GM21529 (cell line): ENCODE results near the gene ADCY6.

Experiments
- ATAC-seq: cut with Tn5 transposase; IDR thresholded peaks from one replicate; pipeline ENCODE4 v1.9.1; 2021; ENCODE audit not compliant: unreplicated experiment

ADCY6 gene

DNA sequence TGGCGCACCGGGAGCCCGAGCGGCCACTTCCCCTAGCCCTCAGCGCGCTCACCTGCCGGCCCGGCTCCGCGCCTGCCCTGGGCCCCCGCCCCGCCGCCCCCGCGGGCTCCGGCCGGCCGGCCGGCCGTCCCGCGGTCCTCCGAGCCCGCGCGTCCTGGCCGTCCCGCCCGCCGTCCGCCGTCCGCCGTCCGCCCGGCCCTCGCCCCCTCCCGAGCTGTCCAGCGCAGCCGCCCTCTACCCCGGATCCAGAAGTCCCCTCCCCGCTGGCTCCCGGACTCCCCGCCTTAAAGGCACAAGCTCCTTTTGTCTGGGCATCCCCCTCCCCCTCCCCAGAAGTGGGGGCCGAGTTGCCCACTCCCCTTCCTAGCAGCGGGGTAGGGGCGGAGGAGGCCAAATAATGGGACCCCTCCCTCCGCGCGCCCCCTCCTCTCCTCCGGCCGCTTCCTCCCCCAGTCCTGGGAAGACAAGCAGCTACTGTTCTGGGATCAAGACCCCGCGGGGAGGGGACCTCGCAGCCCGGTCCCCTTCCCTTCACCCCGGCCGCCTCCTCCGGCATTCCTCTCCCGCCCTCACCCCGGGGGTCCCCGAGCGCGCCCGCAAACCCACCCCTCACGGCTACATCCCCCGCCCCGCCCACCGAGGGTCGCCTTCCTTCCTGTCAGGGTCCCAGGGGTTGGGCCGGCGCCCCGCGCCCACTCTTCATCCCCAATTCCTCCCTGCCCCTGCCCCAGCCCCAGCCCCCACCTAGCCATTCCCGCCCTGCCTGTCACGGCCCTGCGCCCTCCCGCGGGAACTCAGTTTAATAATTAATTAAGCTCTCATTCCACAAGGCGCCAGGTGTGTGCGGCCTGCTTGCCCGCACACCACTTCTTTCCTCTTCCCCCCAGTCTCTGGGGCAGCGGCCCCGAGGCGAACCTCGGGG, at the start of gene ADCY6:
ADCY6 (minus strand) TSS at position 236 of the 922 bp plus-strand sequence. CDS start 5,655 bp downstream, outside the sequence.
- no peak for ATAC-seq

DNA sequence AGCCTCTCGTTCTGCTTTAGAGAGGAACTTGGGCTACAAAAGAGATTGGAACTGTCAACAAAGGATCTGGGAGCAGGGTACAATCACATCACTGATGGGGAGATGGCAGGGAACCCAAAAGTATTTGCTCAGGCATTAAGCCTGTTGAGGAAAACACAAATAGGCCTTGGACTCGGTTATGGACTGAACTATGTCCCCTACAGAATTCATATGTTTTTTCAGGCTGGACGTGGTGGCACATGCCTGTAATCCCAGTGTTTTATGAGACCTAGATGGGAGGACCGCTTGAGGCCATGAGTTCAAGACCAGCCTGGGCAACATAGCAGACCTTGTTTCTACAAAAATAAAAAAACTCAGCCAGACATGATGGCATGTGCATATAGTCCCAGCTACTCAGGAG, 49.2 kb upstream of the ADCY6 start:
- ATAC-seq, result no peak

DNA sequence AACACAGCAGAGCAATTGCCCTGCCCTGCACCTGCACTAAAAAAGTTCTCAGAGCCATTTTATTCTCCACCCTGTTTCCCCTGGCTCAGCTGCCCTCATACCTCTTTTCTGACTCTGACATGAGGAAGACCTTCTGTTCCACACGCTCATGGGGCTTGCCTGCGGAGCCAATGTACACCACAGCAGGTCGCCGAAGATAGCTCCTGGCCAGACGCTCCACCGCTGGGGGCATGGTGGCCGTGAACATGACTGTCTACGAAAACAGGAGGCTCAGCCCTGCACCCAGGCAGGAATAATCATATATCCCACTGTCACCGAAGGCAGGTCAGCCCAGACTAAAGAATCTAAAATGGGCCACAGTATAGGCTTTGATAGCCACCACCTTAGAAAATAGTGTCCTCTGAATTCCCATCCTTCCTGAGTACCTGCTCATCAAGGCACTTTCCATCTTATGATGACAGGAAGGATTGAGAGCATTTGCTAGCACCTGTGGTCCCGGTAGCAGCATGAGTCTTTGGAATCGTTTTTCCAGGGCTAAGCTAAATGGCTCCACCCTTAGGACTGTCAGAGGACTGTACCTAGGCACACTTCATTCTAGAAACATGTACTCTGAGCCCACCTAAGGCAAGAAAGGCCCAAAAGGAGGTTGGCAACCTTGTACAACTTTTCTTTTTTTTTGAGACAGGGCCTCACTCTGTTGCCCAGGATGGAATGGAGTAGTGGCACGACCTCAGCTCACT, 43.6 kb upstream of the ADCY6 start:
- no peak for ATAC-seq

DNA sequence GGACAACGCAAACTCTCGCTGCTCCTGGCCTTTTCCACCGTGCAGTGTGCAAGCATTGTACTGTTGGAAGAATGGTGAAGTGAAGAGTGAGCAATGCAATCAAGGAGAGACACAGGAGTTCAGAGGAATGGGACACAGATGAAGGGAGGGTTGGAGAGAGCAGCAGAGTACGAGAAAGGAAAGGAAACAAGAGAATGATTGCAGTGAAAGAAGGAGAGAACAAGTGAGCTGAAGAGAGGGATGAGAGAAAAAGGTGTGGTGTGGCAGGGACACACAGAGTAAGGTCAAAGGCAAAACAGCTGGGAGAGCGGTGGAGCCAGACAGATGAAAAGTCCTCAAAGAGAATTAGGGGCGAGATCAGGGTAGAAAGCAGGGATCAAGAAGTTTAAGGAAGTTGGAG, 42.4 kb upstream of the ADCY6 start:
- no peak for ATAC-seq

DNA sequence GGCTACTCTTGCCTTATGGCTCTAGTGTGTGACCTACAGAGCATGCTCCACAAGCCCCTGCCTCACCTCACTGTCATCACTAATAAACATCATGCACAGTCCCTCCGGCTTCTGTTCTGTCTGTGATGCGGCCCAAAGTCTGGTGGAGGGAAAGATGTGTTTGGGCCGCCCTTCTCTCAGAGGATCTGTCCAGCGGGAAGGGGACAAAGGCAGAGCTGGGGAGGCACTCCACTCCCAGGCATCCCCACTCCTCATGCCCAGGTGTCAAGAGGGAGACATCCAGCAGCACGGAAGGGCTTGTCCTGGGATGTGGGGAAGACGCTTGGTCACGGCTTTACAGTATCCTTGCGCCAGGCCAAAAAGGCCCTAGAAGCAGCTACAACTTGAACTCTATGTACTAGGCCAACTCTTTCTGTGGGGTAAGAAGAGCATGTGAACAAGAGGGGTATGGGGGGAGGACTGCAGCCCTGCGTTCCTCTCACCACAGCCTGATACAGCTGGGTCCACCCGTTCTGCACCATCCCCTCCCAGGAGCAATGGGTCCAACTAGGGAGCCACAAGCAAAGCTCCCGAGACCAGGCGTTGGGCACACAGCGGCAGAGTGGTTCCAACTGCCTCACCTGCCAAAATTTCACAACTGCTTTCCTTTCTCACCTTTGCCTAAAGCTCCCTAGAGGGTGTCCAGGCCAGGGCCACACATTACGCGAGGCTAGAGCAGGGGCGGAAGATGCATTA, 40.1 kb upstream of the ADCY6 start:
- no peak for ATAC-seq

DNA sequence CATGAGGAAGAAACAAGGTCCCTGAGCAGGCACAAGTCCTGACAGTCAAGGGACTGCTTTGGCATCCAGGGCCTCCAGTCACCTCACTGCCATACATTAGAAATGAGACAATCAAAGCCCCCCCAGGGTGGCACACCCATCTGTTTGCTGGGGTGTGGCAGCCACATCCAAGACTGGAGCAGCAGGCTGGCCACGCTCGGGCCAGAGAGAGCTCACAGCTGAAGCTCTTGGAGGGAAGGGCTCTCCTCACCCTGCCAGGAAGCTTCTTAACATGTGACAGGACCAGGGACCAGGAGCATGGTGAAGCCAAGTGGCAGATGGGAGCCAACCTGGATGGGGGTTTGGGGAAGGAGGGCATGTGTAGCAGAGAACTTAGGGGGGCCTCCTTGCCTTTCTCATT, 39.4 kb upstream of the ADCY6 start:
- no peak for ATAC-seq

DNA sequence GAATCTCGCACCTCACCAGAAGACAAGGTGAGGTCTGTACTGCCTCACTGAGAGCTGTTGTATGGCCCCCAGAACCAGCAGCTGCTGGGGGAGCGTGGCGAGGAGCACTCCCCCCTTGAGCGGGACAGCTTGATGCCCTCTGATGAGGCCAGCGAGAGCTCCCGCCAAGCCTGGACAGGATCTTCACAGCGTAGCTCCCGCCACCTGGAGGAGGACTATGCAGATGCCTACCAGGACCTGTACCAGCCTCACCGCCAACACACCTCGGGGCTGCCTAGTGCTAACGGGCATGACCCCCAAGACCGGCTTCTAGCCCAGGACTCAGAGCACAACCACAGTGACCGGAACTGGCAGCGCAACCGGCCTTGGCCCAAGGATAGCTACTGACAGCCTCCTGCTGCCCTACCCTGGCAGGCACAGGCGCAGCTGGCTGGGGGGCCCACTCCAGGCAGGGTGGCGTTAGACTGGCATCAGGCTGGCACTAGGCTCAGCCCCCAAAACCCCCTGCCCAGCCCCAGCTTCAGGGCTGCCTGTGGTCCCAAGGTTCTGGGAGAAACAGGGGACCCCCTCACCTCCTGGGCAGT, 38.7 kb upstream of the ADCY6 start:
- no peak for ATAC-seq

DNA sequence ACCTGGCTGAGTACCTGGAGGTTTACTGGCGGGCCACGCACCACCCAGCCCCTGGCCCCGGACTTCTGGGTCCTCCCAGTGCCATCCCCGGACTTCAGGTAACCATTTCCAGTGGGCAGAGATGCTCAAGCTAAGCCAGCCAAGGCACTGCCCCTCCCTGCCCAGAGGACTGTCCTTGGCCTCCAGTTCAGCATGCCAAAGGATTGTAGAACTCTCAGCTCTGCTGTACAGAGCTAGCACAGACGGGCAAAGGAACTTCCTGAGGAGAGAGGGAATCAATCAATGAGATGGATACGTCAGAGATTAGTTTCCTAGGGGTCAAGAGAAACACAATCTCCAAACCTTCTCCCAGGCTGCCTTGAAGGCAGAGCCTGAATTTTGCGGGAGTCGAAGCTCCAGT, 38.1 kb upstream of the ADCY6 start:
- ATAC-seq, result no peak

DNA sequence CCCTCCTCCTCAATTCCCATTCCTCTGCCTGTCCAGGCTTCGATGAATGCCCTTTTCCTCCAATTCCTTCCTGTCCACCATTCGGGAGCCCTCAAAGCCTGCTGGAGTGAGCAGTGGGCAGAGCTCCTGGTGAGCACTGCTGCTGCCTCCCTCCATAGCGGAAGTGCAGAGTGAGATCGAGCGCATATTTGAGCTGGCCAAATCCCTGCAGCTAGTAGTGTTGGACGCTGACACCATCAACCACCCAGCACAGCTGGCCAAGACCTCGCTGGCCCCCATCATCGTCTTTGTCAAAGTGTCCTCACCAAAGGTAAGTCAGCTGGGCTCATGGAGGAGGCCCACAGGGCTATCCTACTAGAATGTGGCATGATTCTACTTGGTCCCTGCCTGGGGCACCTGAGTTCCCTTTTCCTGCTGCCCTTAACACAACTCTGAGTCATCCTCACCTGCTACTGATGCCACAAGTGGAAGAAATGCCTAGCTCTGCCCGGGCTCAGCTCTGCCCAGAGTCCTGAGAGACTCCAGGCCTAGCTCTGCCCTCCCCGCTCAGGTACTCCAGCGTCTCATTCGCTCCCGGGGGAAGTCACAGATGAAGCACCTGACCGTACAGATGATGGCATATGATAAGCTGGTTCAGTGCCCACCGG, 37.4 kb upstream of the ADCY6 start:
- ATAC-seq, result no peak

GRCh38 chr12:48824905-48825304, 36.0 kb upstream of the ADCY6 start:
- no peak for ATAC-seq

GRCh38 chr12:48824112-48824511, 35.2 kb upstream of the ADCY6 start:
- ATAC-seq, result no peak

GRCh38 chr12:48823281-48823680, 34.4 kb upstream of the ADCY6 start:
- no peak for ATAC-seq

GRCh38 chr12:48822711-48823110, 33.8 kb upstream of the ADCY6 start:
- ATAC-seq, result no peak

- no peak for ATAC-seq
Measured at GRCh38 chr12:48822139-48822538, 33.2 kb upstream of the ADCY6 start.

DNA sequence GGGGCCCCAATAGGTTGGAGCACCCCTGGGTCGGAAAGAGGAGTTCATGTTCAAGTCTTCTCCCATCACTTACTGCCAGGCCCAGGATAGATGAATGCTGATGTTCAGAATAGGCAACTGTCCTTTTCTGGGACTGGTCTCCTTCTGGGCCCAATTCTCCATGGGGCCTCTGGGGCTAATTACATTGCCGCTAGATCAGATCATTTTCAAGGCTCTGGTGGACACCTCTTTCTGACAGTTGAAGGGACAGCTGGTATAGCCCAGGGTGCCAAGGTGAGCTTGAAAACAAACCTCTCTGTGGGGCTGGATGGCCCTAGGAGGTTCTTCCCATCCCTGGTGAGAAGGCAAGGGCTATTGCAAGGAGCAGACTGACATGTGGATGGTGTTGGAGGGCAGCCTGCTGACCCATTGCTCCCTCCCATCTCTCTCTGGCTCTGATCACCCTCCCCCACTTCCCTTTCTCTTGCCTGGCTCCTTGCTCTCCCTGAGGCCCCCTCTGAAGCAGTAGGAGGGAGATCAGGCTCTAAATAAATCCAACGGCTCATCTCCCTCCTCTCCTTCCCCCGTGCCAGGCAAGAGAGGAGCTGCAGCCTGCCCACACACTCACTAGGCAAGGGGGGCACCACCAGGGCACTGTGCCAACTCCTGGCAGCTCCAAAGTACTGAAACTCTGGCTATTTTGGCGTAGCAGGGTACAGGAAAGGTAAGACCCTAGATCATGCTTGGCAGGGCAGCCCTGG, 31.3 kb upstream of the ADCY6 start:
- ATAC-seq, result no peak

- no peak for ATAC-seq
Measured at GRCh38 chr12:48818831-48819590, 30.1 kb upstream of the ADCY6 start.

DNA sequence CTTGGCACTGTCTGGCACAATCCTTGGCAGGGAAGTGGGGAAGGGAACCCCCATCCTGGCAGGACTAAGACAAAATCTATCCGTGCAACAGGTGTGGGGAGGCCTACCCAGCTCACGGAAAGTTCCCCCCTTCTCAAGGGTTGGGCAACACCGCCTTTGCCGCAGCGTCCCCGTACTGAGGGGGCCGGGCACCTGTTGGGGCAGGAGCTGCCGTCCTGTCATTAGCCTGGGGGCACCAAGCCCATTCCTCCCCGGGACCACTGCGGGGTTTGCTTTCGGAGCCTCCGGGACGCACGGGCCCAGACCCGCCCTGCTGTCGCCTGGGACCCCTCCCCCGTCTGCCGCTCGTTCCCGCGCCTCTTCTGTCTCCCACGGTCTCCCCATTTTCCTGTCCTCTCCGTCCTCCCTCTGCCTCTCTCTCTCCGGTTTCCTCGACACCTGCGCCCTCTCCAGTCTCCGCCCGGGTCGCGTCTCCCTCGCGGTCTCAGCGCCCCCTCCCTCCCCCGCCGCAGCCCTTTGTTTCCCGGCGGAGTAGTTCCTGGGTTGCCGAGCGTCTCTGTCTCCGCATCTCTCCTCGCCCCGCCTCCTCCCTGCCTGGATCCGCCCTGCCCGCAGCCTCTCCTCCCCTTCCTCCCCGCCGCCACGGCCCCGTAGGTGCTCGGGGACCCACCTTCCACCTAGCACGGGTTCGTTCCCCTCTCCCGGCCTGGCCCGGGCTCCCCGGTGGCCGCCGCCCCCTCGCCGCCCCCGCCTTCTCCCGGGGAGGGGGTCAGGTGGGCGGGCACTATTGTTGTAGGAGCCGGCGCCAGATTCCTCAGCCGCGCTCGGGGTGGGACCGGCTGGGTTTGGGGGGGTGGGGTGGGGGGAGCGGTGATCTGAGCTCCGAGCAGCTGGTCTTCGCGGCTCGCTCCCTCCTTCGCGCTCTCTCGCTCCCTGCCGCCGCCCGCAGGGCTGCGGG, 29.3 kb upstream of the ADCY6 start, which contains the start of gene CACNB3:
CACNB3 (plus strand) TSS at position 624 of the 958 bp plus-strand sequence. CDS start 434 bp downstream, outside the sequence.
- ATAC-seq, result no peak
